ENCODE data around the gene TRAPPC2L. TPM values are rescaled to one million over a fixed set of nuclear protein-coding genes. Genes with fewer than 3 reads are reported as not detected.

Gene TRAPPC2L
- total and polyA plus RNA-seq, 2 of the 13 experiments (the other 11 are each of a cell fraction or from before 2014, with no cell fraction given), result 96.3 to 107 TPM

GRCh38 chr16:88883946-88884345, 27.0 kb downstream of the TRAPPC2L start:
- Histone ChIP-seq H4K20me1 (ENCODE audit: insufficient read depth, low read length) (peaks cover 14% of the 10 kb centered on the region; the same call in 1 of the 2 replicates), H3K27me3 (ENCODE audit: control insufficient read depth in 1 of 2, insufficient read depth in 2 of 2, low read length in 2 of 2) (peaks cover 36 to 97% of the 10 kb centered on the region in 2 experiments), H3K4me3 (replicated peaks in 1 of 3; ENCODE audit: insufficient read depth in 1 of 3, low read depth in 2 of 3, low read length in 3 of 3) (no peak overlapping the region), H3K36me3 (replicated peaks in 1 of 2; ENCODE audit: control insufficient read depth in 1 of 2, insufficient read depth in 2 of 2, low read length in 2 of 2) (no peaks in the 10 kb centered on the region), H3K9ac (ENCODE audit: insufficient read depth, low read depth, low read length) (no peak overlapping the region), H3K4me2 (ENCODE audit: low read depth, low read length) (no peak overlapping the region), H3K4me1 (ENCODE audit: insufficient read depth, low read length) (peaks cover 24% of the 10 kb centered on the region), H3K27ac (ENCODE audit: extremely low read length, insufficient read depth, low read length) (no peak overlapping the region), H2AFZ (ENCODE audit: low read length) (no peak overlapping the region), H3K9me3 (ENCODE audit: low read length) (no peaks in the 10 kb centered on the region), H3K79me2 (ENCODE audit: insufficient read depth, low read length) (no peaks in the 10 kb centered on the region)
- BruUV-seq (replicated peaks), result no TSS peak
- no peak for FAIRE-seq
- POLR2A ChIA-PET, result no interaction called here
- no peak for ATAC-seq
- in situ Hi-C loops (cut with HindIII; ENCODE audit: extremely low pct_ligation_motif_present, low pct_unique_long_range_greater_than_20kb), result no loop called here
- CTCF ChIA-PET (ENCODE audit: low intra/inter-chr PET ratio, low total read pairs), result no interaction called here
- WGBS (ENCODE audit: low lambda C conversion rate), result 13% methylated on average over 10 of the region's 11 CpGs
- intact Hi-C loops (cut with micrococcal nuclease; ENCODE audit: unreplicated experiment), result no loop called here
- peak; percentile 27; the same call in 1 of the 2 replicates for TF ChIP-seq PATZ1 (CRISPR knock-in tag; IDR thresholded peaks at IDR 0.05)
- TF ChIP-seq, protein P1, sequence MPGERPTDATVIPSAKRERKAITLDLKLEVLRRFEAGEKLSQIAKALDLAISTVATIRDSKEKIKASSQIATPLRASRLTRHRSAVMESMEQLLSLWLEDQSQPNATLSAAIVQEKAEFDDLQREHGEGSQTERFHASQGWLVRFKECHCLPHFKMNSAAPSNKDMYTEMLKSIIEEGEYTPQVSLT (CRISPR knock-in tag; IDR thresholded peaks at IDR 0.05; ENCODE audit: borderline replicate concordance, low read depth), result no peak
- no peak for DNase-seq (ENCODE audit: low spot score)

DNA sequence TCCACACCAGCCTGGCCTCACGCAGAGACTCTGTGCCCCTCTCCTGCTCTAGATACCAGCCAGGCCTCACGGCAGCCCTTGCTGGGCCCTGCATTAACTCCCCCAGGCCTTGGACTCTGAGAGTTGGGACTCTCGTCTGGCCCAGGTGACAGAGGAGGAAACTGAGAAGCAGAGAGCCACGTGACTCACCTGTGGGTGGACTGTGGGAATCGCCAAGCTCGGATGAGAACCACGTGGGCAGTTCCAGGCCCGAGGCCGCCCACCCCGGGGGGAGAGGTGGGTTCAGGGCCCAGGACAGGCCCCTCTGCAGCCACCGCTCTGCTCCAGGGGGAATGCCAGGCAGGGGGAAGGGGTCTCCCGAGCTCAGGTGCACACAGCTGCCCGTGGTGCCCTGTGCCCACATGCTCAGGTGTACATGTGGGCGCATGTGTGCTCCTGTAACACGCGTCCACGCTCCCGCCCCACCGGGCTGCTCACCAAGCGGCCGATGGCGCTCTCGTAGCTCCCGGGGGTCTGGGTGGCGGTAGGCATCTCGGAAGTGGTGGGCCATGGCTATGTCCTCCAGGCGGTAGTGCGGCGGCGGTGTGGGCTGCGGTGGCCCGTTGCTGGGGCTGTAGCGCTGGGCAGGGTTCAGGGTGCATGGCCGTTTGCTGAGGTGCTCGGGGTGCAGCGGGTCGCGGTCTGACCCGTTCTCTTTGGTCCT, 27.8 kb downstream of the TRAPPC2L start:
- in situ Hi-C loops (cut with HindIII; ENCODE audit: extremely low pct_ligation_motif_present, low pct_unique_long_range_greater_than_20kb), result no loop called here
- Histone ChIP-seq H3K4me3 (replicated peaks in 1 of 3; ENCODE audit: insufficient read depth in 1 of 3, low read depth in 2 of 3, low read length in 3 of 3) (no peak overlapping the region), H4K20me1 (ENCODE audit: insufficient read depth, low read length) (peaks cover 14% of the 10 kb centered on the region; the same call in 1 of the 2 replicates), H3K4me2 (ENCODE audit: low read depth, low read length) (no peak overlapping the region), H3K4me1 (ENCODE audit: insufficient read depth, low read length) (peaks cover 20% of the 10 kb centered on the region), H3K36me3 (replicated peaks in 1 of 2; ENCODE audit: control insufficient read depth in 1 of 2, insufficient read depth in 2 of 2, low read length in 2 of 2) (no peaks in the 10 kb centered on the region), H3K9me3 (ENCODE audit: low read length) (no peaks in the 10 kb centered on the region), H2AFZ (ENCODE audit: low read length) (no peak overlapping the region), H3K27me3 (ENCODE audit: control insufficient read depth in 1 of 2, insufficient read depth in 2 of 2, low read length in 2 of 2) (peaks cover 37 to 94% of the 10 kb centered on the region in 2 experiments), H3K79me2 (ENCODE audit: insufficient read depth, low read length) (no peaks in the 10 kb centered on the region), H3K9ac (ENCODE audit: insufficient read depth, low read depth, low read length) (no peak overlapping the region), H3K27ac (ENCODE audit: extremely low read length, insufficient read depth, low read length) (no peak overlapping the region)
- ChIA-PET POLR2A (no interaction called here), CTCF (ENCODE audit: low intra/inter-chr PET ratio, low total read pairs) (no interaction called here)
- intact Hi-C loops (cut with micrococcal nuclease; ENCODE audit: unreplicated experiment), result no loop called here
- FAIRE-seq (no peak), ATAC-seq (no peak), DNase-seq (ENCODE audit: low spot score) (no peak)
- TF ChIP-seq ZNF674 (CRISPR knock-in tag; IDR thresholded peaks at IDR 0.05; ENCODE audit: low read depth) (no peak), PCBP1 (IDR thresholded peaks at IDR 0.05; ENCODE audit: borderline replicate concordance, low read depth, low read length) (0 out of 2 replicates have a peak, but pooled peaks have one; percentile 11), MNT (IDR thresholded peaks at IDR 0.05) (peak; percentile 93), HDAC2 (CRISPR knock-in tag; IDR thresholded peaks at IDR 0.05) (no peak), USF2 (IDR thresholded peaks at IDR 0.05; ENCODE audit: low read depth, low read length) (peak; percentile 28; the same call in 1 of the 2 replicates), USF2 (CRISPR knock-in tag; IDR thresholded peaks at IDR 0.05; ENCODE audit: borderline replicate concordance) (no peak), PITX1 (CRISPR knock-in tag; IDR thresholded peaks at IDR 0.05) (no peak)
- 60% methylated on average over 30 of the region's 39 CpGs for WGBS (ENCODE audit: low lambda C conversion rate)
- no TSS peak for BruUV-seq (replicated peaks)

Data from HepG2 (cell line).